Measurements from ENCODE around the gene USH2A. TPM values are rescaled to one million over a fixed set of nuclear protein-coding genes. Genes with fewer than 3 reads are reported as not detected.

The USH2A gene
- total RNA-seq, 1 donor from 2014 or later, result 0.02 TPM

DNA sequence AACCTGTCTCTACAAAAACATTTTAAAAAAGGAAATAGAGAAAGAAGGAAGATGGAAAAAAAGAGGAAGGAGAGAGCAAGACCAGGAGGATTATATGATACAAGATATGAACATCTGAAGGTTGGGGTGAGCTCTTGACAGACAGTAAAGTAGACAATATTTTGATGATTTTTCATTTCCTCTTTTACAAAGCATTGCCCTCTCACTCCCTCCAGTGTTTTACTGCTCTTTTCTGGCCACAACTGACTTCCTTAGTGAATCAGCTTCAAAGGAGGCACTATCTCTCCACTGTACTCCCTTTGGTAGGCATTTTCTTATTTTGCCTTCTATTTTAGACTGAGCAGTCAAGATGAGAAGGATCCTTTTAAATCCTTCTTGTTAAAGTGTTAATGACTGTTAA, 559.5 kb downstream of the USH2A start:
- Mint-ChIP-seq H3K36me3 (ENCODE audit: low read depth, unreplicated experiment) (no peaks in the 10 kb centered on the region), H3K27ac (ENCODE audit: unreplicated experiment) (no peak overlapping the region), H3K27me3 (ENCODE audit: low read depth, unreplicated experiment) (no peaks in the 10 kb centered on the region), H3K4me3 (ENCODE audit: unreplicated experiment) (no peak overlapping the region), H3K9me3 (ENCODE audit: unreplicated experiment) (no peaks in the 10 kb centered on the region), H3K4me1 (ENCODE audit: low read depth, unreplicated experiment) (no peaks in the 10 kb centered on the region)
- Histone ChIP-seq H3K4me2 (ENCODE audit: low read length) (no peak overlapping the region), H3K27me3 (ENCODE audit: insufficient read depth, low read length) (no peaks in the 10 kb centered on the region), H3K4me3 (ENCODE audit: insufficient read depth, low read depth, low read length) (no peak overlapping the region), H3K9ac (ENCODE audit: low read length) (no peak overlapping the region), H3K9me3 (ENCODE audit: insufficient read depth, low read depth, low read length) (no peaks in the 10 kb centered on the region), H4K20me1 (ENCODE audit: insufficient read depth, low read length) (no peaks in the 10 kb centered on the region), H3K36me3 (ENCODE audit: insufficient read depth, low read length) (no peaks in the 10 kb centered on the region), H2AFZ (ENCODE audit: low read depth, low read length) (no peak overlapping the region), H3K79me2 (ENCODE audit: insufficient read depth, low read length) (no peaks in the 10 kb centered on the region), H3K4me1 (ENCODE audit: insufficient read depth, low read length) (no peaks in the 10 kb centered on the region), H3K27ac (ENCODE audit: low read depth, low read length) (no peak overlapping the region)
- no peak for FAIRE-seq
- TF ChIP-seq, protein P1, sequence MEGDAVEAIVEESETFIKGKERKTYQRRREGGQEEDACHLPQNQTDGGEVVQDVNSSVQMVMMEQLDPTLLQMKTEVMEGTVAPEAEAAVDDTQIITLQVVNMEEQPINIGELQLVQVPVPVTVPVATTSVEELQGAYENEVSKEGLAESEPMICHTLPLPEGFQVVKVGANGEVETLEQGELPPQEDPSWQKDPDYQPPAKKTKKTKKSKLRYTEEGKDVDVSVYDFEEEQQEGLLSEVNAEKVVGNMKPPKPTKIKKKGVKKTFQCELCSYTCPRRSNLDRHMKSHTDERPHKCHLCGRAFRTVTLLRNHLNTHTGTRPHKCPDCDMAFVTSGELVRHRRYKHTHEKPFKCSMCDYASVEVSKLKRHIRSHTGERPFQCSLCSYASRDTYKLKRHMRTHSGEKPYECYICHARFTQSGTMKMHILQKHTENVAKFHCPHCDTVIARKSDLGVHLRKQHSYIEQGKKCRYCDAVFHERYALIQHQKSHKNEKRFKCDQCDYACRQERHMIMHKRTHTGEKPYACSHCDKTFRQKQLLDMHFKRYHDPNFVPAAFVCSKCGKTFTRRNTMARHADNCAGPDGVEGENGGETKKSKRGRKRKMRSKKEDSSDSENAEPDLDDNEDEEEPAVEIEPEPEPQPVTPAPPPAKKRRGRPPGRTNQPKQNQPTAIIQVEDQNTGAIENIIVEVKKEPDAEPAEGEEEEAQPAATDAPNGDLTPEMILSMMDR (IDR thresholded peaks at IDR 0.05; ENCODE audit: insufficient read depth, low read depth, low read length), result no peak
- no peak for TF ChIP-seq EZH2 (IDR thresholded peaks at IDR 0.05; ENCODE audit: insufficient read depth, low read length)
- no peak for DNase-seq (ENCODE audit: low read depth)

DNA sequence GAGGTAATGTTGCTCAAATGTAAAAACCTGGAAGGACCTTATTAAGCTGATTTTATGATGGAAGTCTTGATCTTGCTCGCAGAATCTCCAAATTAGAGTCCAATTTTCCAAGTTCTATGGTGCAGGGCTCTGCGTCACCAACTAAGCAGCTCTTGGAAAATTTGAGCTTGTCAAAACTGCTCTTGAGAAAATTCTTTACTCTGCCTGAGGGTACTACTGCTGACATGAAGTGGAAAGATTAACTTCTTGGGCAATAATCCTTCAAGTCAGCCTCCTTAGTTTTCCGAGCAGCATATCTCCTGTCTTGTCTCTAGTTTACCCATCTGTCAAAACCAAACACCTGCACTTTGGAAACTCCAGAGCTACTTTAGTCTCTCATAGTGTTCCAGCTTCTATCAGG, 562.4 kb downstream of the USH2A start:
- no peak overlapping the region for H3K4me3 Mint-ChIP-seq (ENCODE audit: unreplicated experiment)
- H3K36me3 Mint-ChIP-seq (ENCODE audit: low read depth, unreplicated experiment), result peaks cover 3% of the 10 kb centered on the region
- no peak for TF ChIP-seq EZH2 (IDR thresholded peaks at IDR 0.05; ENCODE audit: insufficient read depth, low read length)
- TF ChIP-seq, protein P1 (IDR thresholded peaks at IDR 0.05; ENCODE audit: insufficient read depth, low read depth, low read length), result no peak
- no peak overlapping the region for H3K4me2 ChIP-seq (ENCODE audit: low read length)
- no peak overlapping the region for H3K27ac ChIP-seq (ENCODE audit: low read depth, low read length)
- H3K27me3 ChIP-seq (ENCODE audit: insufficient read depth, low read length), result no peaks in the 10 kb centered on the region
- no peaks in the 10 kb centered on the region for H3K4me1 ChIP-seq (ENCODE audit: insufficient read depth, low read length)
- H2AFZ ChIP-seq (ENCODE audit: low read depth, low read length), result no peak overlapping the region
- no peaks in the 10 kb centered on the region for H3K9me3 ChIP-seq (ENCODE audit: insufficient read depth, low read depth, low read length)
- DNase-seq (ENCODE audit: low read depth), result no peak
- H3K36me3 ChIP-seq (ENCODE audit: insufficient read depth, low read length), result no peaks in the 10 kb centered on the region
- H3K27ac Mint-ChIP-seq (ENCODE audit: unreplicated experiment), result no peak overlapping the region
- no peak overlapping the region for H3K4me3 ChIP-seq (ENCODE audit: insufficient read depth, low read depth, low read length)
- H4K20me1 ChIP-seq (ENCODE audit: insufficient read depth, low read length), result no peaks in the 10 kb centered on the region
- H3K27me3 Mint-ChIP-seq (ENCODE audit: low read depth, unreplicated experiment), result no peaks in the 10 kb centered on the region
- no peaks in the 10 kb centered on the region for H3K79me2 ChIP-seq (ENCODE audit: insufficient read depth, low read length)
- no peaks in the 10 kb centered on the region for H3K9me3 Mint-ChIP-seq (ENCODE audit: unreplicated experiment)
- no peaks in the 10 kb centered on the region for H3K4me1 Mint-ChIP-seq (ENCODE audit: low read depth, unreplicated experiment)
- no peak overlapping the region for H3K9ac ChIP-seq (ENCODE audit: low read length)
- FAIRE-seq, result no peak

DNA sequence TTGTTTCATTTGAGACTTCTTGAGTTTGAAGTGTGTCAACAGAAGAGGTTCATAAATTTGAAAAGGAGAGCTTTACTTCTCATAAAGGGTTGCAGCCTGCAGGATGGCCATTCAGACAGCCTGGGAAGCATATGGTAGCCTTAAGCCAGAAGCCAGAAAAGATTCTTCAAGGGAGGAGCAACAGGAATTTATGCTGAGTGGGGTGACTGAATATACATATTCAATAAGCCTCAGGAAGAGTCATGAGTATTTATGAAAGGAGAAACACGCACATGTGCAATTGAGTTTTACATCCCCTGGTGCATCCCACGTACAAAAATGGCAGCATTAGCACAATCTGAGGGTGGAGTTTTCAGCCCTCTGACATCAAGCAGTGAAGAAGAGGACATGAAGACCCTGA, 565.9 kb downstream of the USH2A start:
- no peak overlapping the region for H3K4me3 ChIP-seq (ENCODE audit: insufficient read depth, low read depth, low read length)
- H3K79me2 ChIP-seq (ENCODE audit: insufficient read depth, low read length), result no peaks in the 10 kb centered on the region
- no peak for DNase-seq (ENCODE audit: low read depth)
- H3K4me2 ChIP-seq (ENCODE audit: low read length), result no peak overlapping the region
- H3K27me3 ChIP-seq (ENCODE audit: insufficient read depth, low read length), result no peaks in the 10 kb centered on the region
- Mint-ChIP-seq H3K27ac (ENCODE audit: unreplicated experiment) (no peak overlapping the region), H3K4me1 (ENCODE audit: low read depth, unreplicated experiment) (no peaks in the 10 kb centered on the region), H3K9me3 (ENCODE audit: unreplicated experiment) (peaks cover 5% of the 10 kb centered on the region), H3K4me3 (ENCODE audit: unreplicated experiment) (no peak overlapping the region), H3K27me3 (ENCODE audit: low read depth, unreplicated experiment) (no peaks in the 10 kb centered on the region), H3K36me3 (ENCODE audit: low read depth, unreplicated experiment) (peaks cover 3% of the 10 kb centered on the region)
- H3K9me3 ChIP-seq (ENCODE audit: insufficient read depth, low read depth, low read length), result no peaks in the 10 kb centered on the region
- H3K9ac ChIP-seq (ENCODE audit: low read length), result no peak overlapping the region
- TF ChIP-seq, protein P1 (IDR thresholded peaks at IDR 0.05; ENCODE audit: insufficient read depth, low read depth, low read length), result no peak
- TF ChIP-seq EZH2 (IDR thresholded peaks at IDR 0.05; ENCODE audit: insufficient read depth, low read length), result no peak
- no peak overlapping the region for H2AFZ ChIP-seq (ENCODE audit: low read depth, low read length)
- H3K36me3 ChIP-seq (ENCODE audit: insufficient read depth, low read length), result no peaks in the 10 kb centered on the region
- H3K27ac ChIP-seq (ENCODE audit: low read depth, low read length), result no peak overlapping the region
- FAIRE-seq, result no peak
- no peaks in the 10 kb centered on the region for H3K4me1 ChIP-seq (ENCODE audit: insufficient read depth, low read length)
- H4K20me1 ChIP-seq (ENCODE audit: insufficient read depth, low read length), result no peaks in the 10 kb centered on the region
